Stimulated activated CD8-positive, alpha-beta memory T cell treated with anti-CD3 and anti-CD28 coated beads, Interleukin-7, amount 100 ng/mL, for 4 hours (primary cell): ENCODE measurements around the gene ALOXE3.

Experiments used
- DNase-seq, 2 donors: peaks; one replicate each; pipeline ENCODE4 v3.0.0-alpha.2; 2020; ENCODE audit warnings: low read depth in 2 of 2

The ALOXE3 gene

GRCh38 chr17:8153957-8154607 is 35.8 kb upstream of the ALOXE3 start:
- peak; percentile 72 to 77 for DNase-seq

- DNase-seq = peak; percentile 58 to 62
Measured at GRCh38 chr17:8153525-8153956, 35.2 kb upstream of the ALOXE3 start.

- no peak for DNase-seq
Measured at GRCh38 chr17:8153031-8153451, 34.7 kb upstream of the ALOXE3 start.

GRCh38 chr17:8152112-8152775 is 33.9 kb upstream of the ALOXE3 start, which contains the start of gene PER1:
TSS of gene PER1 (minus strand) at chr17:8152404. CDS start at chr17:8150706, 1,698 bp downstream.
- DNase-seq = peak; percentile 70 to 84

GRCh38 chr17:8151641-8152111 is 33.4 kb upstream of the ALOXE3 start:
- no peak for DNase-seq

- DNase-seq = peak; percentile 80 to 92
Measured at GRCh38 chr17:8151120-8151640, 32.9 kb upstream of the ALOXE3 start.

GRCh38 chr17:8150194-8151119 is 32.1 kb upstream of the ALOXE3 start:
- no peak for DNase-seq

- DNase-seq = no peak
Measured at GRCh38 chr17:8149419-8150193, 31.3 kb upstream of the ALOXE3 start.

- DNase-seq = no peak
Measured at GRCh38 chr17:8148560-8148959, 30.2 kb upstream of the ALOXE3 start.

GRCh38 chr17:8147805-8148404 is 29.6 kb upstream of the ALOXE3 start:
- no peak for DNase-seq

- no peak for DNase-seq
Measured at GRCh38 chr17:8147141-8147804, 29.0 kb upstream of the ALOXE3 start.

- no peak for DNase-seq
Measured at GRCh38 chr17:8146381-8147140, 28.2 kb upstream of the ALOXE3 start.

- no peak for DNase-seq
Measured at GRCh38 chr17:8145811-8146210, 27.5 kb upstream of the ALOXE3 start.

- no peak for DNase-seq
Measured at GRCh38 chr17:8144401-8145231, 26.3 kb upstream of the ALOXE3 start.

GRCh38 chr17:8143581-8144400 is 25.5 kb upstream of the ALOXE3 start:
- no peak for DNase-seq

- no peak for DNase-seq
Measured at GRCh38 chr17:8142887-8143580, 24.7 kb upstream of the ALOXE3 start.
